Stimulated activated CD4-positive, alpha-beta T cell treated with anti-CD3 and anti-CD28 coated beads, Interleukin-4, amount 100 ng/mL, for 24 hours (primary cell): Measurements from ENCODE around the gene EIF2B5.
A peak's percentile ranks its signal among the peaks of the same experiment; 100 is the strongest.
"Not testable (repeated sequence)": the region's sequence is repeated elsewhere in the genome, so short reads cannot be mapped to it uniquely, and the experiment has no call there.

Experiments used
- DNase-seq: peaks from one replicate; pipeline ENCODE4 v3.0.0-alpha.2; 2020

Gene EIF2B5

DNA sequence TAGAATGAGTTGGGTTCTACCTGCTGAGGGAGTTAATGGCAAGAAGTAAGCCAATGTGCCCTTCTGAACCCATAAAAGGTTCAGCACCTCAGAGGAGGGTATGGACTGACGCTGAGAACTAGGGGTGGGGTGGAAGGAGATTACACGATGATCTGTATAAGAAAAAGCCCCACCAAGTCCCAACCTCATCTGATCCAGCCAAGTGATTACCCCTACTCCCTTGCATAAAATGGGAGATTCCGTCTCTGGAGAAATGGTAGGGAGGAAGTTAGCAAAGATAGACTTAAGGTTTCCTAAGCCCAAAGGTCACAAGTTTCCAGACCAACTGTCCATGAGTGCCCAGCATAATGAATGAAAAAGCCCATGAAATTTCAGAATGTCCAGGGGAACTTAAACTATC lies 12.9 kb downstream of the EIF2B5 start:
- DNase-seq = no peak

DNA sequence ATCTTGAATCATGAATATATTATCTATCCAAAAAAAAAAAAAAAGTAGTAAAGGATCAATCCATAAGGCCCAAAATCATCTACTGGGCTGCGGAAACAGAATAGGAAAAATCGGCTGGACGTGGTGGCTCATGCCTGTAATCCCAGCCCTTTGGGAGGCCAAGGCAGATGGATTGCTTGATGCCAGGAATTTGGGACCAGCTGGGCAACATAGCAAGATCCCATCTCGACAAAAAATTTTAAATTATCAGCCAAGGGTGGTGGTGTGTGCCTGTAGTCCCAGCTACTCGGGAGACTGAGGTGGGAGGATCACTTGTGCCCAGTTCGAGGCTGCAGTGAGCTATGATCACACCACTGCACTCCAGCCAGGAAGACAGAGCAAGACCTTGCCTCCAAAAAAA lies 14.0 kb downstream of the EIF2B5 start:
- DNase-seq = no peak

DNA sequence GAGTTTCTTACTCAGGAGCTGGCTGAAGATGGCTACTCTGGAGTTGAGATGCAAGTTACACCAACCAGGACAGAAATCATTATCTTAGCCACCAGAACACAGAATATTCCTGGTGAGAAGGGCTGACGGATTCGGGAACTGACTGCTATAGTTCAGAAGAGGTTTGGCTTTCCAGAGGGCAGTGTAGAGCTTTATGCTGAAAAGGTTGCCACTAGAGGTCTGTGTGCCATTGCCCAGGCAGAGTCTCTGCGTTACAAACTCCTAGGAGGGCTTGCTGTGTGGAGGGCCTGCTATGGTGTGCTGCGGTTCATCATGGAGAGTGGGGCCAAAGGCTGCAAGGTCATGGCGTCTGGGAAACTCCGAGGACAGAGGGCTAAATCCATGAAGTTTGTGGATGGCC lies 14.6 kb downstream of the EIF2B5 start:
- DNase-seq = not testable (repeated sequence)

- DNase-seq = peak; percentile 31
Observed at GRCh38 chr3:184154885-184155643, 19.9 kb downstream of the EIF2B5 start, which contains the start of gene DVL3. Gene DVL3 (plus strand): TSS chr3:184155377. CDS start chr3:184155636, 259 bp downstream.

DNA sequence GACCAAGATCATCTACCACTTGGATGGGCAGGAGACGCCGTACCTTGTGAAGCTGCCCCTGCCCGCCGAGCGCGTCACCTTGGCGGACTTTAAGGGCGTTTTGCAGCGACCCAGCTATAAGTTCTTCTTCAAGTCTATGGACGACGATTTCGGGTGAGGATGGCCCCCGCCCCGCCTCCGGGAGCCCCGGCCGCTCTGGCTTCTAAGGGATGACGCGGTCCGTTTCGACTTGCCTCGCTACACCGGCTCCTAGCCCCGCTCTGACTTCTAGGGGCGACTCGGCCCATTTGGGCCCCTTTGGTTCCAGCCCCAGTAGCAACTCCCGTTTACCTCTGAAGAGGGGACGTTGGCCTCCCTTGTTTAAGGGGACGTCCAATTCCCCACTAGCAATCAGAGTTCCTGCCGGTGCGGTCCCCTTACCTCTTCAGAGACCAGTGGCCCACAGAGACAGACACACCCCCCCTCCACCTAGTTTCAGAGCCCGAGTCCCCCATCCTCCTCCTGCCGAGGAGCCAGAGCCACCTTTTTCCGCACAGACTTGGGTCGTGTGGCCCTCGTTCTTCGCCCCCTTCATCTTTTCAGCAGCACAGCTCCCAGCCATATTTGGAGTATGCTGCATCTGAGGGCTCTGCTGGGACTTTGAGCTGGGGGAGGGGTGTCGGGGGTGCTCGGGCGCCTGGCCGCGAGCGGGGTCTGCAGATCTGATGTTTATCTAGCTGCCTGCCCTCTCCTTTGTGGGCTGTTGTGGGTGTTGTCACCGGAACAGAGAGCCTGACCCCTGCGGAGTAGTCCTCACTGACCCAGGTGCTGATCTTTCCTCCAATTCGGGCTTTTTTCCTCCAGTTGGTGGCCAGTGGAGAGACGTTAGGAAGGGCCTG lies 20.7 kb downstream of the EIF2B5 start:
- peak; percentile 59 for DNase-seq

GRCh38 chr3:184156522-184156955 lies 21.4 kb downstream of the EIF2B5 start:
- no peak for DNase-seq

GRCh38 chr3:184157206-184157605 lies 22.0 kb downstream of the EIF2B5 start:
- DNase-seq = no peak

DNA sequence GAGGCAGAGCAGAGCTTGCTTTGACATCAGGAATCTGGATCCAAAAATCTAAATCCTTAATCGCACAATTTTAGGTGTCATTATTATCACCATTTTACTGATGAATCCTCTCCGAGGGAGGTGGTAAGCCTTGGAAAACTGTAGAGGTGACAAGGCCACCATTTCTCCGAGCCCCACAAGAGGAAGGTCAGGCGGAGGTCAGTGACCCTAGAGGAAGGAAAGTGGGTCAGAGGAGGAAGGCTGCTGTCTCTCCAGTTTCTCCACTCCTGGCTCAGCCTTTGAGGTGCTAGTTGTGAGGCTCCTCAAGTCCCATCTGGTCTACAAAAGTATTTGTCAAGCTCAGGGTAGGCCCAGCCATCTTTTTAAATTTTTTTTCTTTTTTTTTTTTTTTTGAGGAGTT lies 23.2 kb downstream of the EIF2B5 start:
- no peak for DNase-seq

DNA sequence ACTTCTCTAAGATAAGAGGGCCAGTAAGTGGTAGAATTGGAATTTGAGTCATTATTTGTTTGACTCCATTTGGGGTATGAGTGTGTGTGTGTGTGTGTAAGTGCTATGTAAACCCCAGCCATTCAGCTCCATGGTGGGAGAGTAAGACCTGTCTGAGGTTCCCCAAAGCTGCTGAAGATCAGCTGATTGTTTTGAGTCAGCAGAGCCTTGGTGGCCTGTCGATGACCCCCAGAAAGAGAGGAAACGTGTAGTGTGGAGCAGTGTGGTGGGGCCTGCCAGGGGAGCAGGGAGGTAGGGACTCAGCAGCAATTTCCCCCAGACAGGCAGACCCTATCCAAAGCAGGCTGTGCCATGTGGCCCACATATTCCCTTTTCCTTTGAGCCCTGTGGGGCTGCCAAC lies 25.3 kb downstream of the EIF2B5 start:
- no peak for DNase-seq

DNA sequence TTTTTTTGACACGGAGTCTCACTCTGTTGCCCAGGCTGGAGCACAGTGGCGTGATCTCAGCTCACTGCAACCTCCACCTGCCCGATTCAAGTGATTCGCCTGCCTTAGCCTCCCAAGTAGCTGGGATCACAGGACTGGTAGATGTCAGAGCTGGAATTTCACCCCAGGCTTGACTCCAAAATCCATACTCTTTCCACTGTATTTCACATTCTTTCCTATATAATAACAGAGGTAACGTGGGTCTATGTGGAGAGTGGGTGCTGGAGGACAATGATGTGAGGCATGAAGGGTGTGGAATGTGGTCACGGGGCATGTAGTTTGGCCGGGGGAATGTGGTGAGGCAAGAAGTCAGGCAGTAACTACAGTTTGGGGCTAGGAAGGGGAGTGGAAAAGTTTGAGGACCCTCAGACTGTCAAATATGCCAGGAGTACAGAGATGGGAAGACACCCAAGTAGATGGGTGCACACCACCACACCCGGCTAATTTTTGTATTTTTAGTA lies 27.5 kb downstream of the EIF2B5 start:
- DNase-seq = not testable (repeated sequence)

DNA sequence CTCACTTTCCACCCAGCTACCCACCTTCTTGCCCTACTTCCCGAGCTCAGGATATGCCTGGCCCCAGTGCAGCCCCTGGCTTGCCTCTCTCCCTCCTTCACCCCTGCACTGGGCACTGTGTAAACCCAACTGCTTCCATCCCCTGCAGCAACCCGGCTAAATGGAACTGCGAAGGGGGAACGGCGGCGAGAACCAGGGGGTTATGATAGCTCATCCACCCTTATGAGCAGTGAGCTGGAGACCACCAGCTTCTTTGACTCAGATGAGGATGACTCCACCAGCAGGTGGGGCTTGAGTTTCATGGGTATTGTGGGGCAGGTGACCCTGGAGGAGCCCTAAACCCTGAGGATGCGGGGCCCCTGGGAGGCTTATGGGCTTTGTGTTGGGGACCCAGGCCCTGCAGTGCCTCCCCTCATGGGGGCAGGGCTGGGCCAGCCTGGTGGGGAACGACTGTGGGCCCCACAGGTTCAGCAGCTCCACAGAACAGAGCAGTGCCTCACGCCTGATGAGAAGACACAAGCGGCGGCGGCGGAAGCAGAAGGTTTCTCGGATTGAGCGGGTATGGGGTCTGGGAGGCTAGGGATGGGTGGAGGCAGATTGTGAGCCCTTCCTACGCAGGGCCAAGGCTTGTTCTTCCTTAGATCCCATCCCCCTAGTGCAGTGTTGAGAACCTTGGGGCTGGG lies 29.6 kb downstream of the EIF2B5 start:
- no peak for DNase-seq

GRCh38 chr3:184165543-184165942 lies 30.4 kb downstream of the EIF2B5 start:
- DNase-seq = no peak

- DNase-seq = no peak
Observed at GRCh38 chr3:184166671-184167070, 31.5 kb downstream of the EIF2B5 start.

DNA sequence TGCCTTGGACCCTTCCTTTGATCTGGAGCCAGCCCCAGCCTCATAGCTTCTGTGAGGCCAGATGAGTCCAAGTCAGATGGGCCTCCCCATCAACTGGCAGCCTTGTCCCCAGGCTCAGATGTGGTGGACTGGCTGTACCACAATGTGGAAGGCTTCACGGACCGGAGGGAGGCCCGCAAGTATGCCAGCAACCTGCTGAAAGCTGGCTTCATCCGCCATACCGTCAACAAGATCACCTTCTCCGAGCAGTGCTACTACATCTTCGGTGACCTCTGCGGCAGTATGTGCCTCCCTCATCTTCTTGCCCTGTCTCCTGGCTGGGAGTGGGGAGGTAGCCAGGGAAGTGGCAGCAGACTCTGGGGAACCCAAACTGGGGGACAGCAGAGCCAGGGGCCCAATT lies 32.6 kb downstream of the EIF2B5 start:
- no peak for DNase-seq

DNA sequence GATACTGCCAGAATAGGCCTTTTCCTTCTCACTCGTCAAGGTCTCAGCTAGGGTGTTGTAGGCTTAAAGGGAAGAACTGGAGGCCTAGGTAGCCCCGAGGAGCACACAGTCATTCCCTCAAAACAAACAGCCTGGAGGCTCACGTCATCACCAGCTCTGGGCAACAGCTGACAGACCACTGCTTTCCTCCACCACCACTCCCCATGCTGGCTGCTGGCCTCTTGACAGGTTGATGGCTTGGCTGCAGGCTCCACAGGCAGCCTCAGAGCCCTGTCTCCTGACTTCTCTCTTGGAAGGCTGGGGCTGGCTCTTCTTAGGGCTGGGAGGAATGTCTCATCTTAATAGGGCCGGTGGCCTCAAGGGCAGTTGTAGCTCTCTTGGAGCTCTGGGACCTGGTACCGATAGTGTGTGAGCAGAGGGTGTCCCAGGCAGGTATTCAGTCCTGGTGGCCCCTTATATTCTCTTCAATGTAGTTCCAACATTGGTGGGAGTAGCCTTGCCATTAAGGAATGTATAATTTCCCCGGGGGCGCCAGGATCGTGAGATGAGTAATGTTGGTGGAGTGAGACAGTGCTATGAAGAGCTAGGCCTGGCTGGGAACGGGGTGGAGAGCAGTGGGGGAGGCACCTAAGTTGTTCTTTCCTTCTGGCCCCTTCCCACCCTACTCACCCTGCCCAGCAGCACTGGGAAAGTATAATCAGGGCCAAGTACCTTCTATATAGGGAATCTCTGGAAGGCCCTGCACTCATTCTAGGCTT lies 33.4 kb downstream of the EIF2B5 start:
- no peak for DNase-seq

GRCh38 chr3:184169896-184170875 lies 35.0 kb downstream of the EIF2B5 start:
- DNase-seq = no peak

- no peak for DNase-seq
Observed at GRCh38 chr3:184171562-184171961, 36.4 kb downstream of the EIF2B5 start.

GRCh38 chr3:184172681-184173373 lies 37.7 kb downstream of the EIF2B5 start:
- no peak for DNase-seq

DNA sequence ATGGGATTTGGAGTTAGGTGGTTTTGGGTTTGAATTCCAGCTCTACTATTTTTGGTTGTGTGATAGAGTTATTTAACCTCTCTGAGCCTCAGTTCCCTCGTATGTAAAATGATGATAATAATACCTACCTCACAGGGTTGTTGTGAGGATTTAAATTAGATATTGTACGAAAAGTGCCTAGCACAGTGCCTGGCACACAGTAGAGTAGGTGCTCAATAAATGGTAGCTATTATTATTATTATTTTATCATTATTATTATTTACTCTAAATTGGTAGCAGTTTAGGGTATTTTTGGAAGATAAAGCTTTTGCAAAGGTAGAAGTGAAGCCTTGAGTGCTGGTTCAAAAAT lies 38.2 kb downstream of the EIF2B5 start:
- no peak for DNase-seq

DNA sequence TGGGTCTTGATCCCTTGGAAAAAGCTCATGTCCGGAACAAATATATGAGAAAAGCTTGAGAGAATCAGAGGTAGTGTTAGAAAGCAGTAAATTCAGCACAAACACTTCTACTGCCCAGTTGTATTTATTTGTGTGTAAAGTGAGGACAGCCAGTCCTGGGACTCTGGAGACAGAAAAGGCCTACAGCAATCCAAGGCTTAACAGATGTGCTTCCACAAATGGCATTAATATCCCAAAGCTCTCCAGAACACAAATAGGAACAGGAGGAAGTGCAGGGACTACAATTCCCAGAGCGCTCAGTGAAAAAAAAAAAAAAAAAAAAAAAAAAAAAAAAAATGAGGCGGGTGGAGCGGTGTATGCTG lies 39.1 kb downstream of the EIF2B5 start:
- DNase-seq = no peak
